GM19372 (cell line): ENCODE measurements around the gene HOXD9.

Experiments
- ATAC-seq: cut with Tn5 transposase; IDR thresholded peaks from one replicate; pipeline ENCODE4 v1.9.1; 2021; ENCODE audit warnings: mild to moderate bottlenecking, low read depth, moderate library complexity; ENCODE audit not compliant: unreplicated experiment

Gene HOXD9

GRCh38 chr2:176122683-176123410 is at the start of gene HOXD9:
Gene HOXD9 (plus strand): TSS chr2:176122719. CDS start chr2:176122769, 50 bp downstream.
- no peak for ATAC-seq

- no peak for ATAC-seq
Measured at GRCh38 chr2:176072951-176073904, 49.3 kb upstream of the HOXD9 start.

GRCh38 chr2:176074919-176075425 is 47.5 kb upstream of the HOXD9 start:
- no peak for ATAC-seq

- no peak for ATAC-seq
Measured at GRCh38 chr2:176075481-176075880, 47.0 kb upstream of the HOXD9 start.

GRCh38 chr2:176076063-176076462 is 46.5 kb upstream of the HOXD9 start:
- ATAC-seq = no peak

GRCh38 chr2:176076796-176077195 is 45.7 kb upstream of the HOXD9 start:
- ATAC-seq = no peak

- ATAC-seq = no peak
Measured at GRCh38 chr2:176078541-176079284, 43.8 kb upstream of the HOXD9 start.

GRCh38 chr2:176079285-176079830 is 43.2 kb upstream of the HOXD9 start:
- ATAC-seq = no peak

- ATAC-seq = no peak
Measured at GRCh38 chr2:176079831-176080539, 42.5 kb upstream of the HOXD9 start.

- ATAC-seq = no peak
Measured at GRCh38 chr2:176080540-176081375, 41.8 kb upstream of the HOXD9 start.

- ATAC-seq = no peak
Measured at GRCh38 chr2:176081376-176081836, 41.1 kb upstream of the HOXD9 start.

- no peak for ATAC-seq
Measured at GRCh38 chr2:176081837-176082524, 40.5 kb upstream of the HOXD9 start.

GRCh38 chr2:176082525-176082823 is 40.0 kb upstream of the HOXD9 start:
- no peak for ATAC-seq

GRCh38 chr2:176082824-176083751 is 39.4 kb upstream of the HOXD9 start:
- no peak for ATAC-seq

GRCh38 chr2:176083796-176084261 is 38.7 kb upstream of the HOXD9 start, which contains the start of gene EVX2:
Gene EVX2 (minus strand): TSS chr2:176083962. CDS start chr2:176083776, 186 bp downstream.
- ATAC-seq = no peak

- no peak for ATAC-seq
Measured at GRCh38 chr2:176084611-176085119, 37.9 kb upstream of the HOXD9 start.
